T-helper 2 cell treated with Interferon-gamma antibody and Interleukin-4, amounts not matched to agents 5 μg/mL and 100 μg/mL, for 36 hours (primary cell): ENCODE results near the gene LDLRAD3.

ENCODE experiments used
- DNase-seq: peaks from one replicate; pipeline ENCODE4 v3.0.0; 2021; ENCODE audit warnings: low spot score
- H3K27ac Mint-ChIP-seq: one replicate; pipeline ENCODE4 v1.8.0; 2021; ENCODE audit warnings: mild to moderate bottlenecking, mixed read lengths
- H3K27me3 Mint-ChIP-seq: one replicate; pipeline ENCODE4 v1.8.0; 2021; ENCODE audit warnings: low read depth, mixed read lengths
- H3K36me3 Mint-ChIP-seq: one replicate; pipeline ENCODE4 v1.8.0; 2021; ENCODE audit warnings: low read depth, mixed read lengths
- H3K4me1 Mint-ChIP-seq: one replicate; pipeline ENCODE4 v1.8.0; 2021; ENCODE audit warnings: low read depth, mixed read lengths
- H3K4me3 Mint-ChIP-seq: one replicate; pipeline ENCODE4 v1.8.0; 2022; ENCODE audit warnings: mild to moderate bottlenecking, moderate library complexity, mixed read lengths
- H3K9me3 Mint-ChIP-seq: one replicate; pipeline ENCODE4 v1.8.0; 2021; ENCODE audit warnings: mixed read lengths

The LDLRAD3 gene

DNA sequence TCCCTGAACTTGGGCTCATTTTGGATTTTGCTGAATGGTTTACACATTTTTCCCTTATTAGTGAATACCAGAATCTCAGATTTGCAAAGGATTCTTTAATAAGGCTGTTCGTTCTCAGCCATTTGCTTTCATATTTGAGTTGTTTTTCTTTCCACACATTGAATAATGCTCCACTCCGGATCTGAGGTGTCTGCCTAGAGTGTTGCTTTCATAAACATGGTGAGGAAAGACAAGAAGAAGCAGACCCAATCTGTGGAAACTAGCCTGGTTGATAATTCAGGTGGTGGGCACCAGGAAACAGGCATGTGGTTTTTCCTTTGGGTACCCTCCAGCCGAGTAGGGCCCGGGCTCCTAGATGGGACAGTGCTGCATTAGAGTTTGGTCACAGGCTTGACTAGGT lies 35.0 kb downstream of the LDLRAD3 start:
- H3K27ac Mint-ChIP-seq, result no peak overlapping the region
- no peaks in the 10 kb centered on the region for H3K9me3 Mint-ChIP-seq
- no peak for DNase-seq
- H3K27me3 Mint-ChIP-seq, result no peaks in the 10 kb centered on the region
- H3K4me3 Mint-ChIP-seq, result no peak overlapping the region
- H3K36me3 Mint-ChIP-seq, result no peaks in the 10 kb centered on the region
- no peaks in the 10 kb centered on the region for H3K4me1 Mint-ChIP-seq

DNA sequence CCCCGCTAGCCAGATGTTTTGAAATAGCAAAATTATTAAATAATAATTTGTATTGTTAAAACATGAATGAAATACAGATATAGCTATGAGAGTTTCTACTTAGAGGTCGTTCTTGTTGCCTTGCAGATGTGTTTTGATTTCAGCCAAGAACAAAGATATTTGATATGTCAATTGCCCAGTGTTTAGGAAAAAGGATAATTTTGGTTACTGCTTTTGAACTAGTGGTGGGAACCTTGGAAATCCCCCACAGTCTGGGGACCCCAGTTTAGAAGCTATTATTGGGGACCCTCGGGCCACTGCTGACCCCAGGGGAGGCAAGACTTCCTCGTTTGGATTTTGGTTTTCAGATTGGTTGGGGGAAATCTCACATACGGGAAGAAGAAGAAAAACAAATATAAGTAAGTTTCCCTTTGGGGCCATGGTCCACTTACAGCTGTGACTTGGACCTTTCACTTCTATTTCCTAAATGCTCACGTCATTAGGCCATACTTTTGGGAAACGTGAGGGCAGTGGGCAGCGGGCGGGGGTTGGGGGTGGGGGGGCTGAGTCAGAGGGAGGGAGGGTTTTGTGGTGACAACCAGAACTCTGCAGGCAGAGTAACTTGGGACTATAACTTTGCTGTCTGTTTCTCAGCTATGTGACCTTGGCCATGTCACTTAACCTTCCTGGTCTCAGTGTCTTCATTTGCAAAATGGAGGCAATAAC lies 37.0 kb downstream of the LDLRAD3 start:
- DNase-seq, result no peak
- Mint-ChIP-seq H3K36me3 (no peaks in the 10 kb centered on the region), H3K27me3 (no peaks in the 10 kb centered on the region), H3K4me3 (no peak overlapping the region), H3K27ac (no peak overlapping the region), H3K4me1 (no peaks in the 10 kb centered on the region), H3K9me3 (no peaks in the 10 kb centered on the region)

DNA sequence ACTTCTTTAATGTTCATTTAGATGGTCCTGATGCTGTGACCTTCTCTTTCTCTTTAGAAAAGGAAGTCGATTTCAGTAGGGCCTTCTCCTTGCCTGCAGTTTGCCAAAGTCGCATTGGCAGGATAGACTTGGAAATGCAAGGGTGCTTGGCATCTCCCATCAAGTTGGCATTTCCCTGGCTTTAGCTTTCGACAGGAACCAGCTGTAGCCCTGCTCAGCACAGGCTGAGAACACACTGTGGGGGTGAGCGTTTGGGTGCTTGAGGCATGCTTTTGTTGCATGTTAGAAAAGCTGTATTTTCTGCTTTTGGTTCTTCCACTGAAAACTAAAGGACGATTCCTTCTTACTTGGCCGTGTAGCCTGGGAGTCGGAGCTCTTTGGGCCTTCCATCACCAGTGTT lies 37.7 kb downstream of the LDLRAD3 start:
- Mint-ChIP-seq H3K36me3 (no peaks in the 10 kb centered on the region), H3K27ac (no peak overlapping the region), H3K4me3 (no peak overlapping the region), H3K9me3 (no peaks in the 10 kb centered on the region), H3K27me3 (peaks cover under 1% of the 10 kb centered on the region), H3K4me1 (no peaks in the 10 kb centered on the region)
- DNase-seq, result no peak

DNA sequence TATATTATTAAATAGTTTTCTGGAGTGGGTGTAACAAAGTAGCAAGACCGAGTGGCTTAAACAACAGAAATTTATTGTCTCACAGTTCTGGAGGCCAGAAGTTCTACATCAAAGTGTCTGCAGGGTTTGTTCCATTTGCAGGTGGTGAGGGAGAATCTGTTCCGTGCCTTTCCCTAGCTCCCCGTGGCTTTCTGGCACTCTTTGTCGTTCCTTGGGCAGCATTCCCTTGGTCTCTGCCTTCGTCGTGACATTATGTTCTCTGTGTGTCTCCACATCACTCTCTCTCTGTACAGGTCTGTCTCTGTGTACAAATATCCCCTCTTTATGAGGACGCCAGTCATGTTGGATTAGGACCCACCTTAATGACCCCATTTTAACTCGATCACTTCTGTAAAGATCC lies 38.2 kb downstream of the LDLRAD3 start:
- DNase-seq, result no peak
- no peaks in the 10 kb centered on the region for H3K4me1 Mint-ChIP-seq
- no peak overlapping the region for H3K27ac Mint-ChIP-seq
- H3K27me3 Mint-ChIP-seq, result peaks cover 3% of the 10 kb centered on the region
- H3K36me3 Mint-ChIP-seq, result no peaks in the 10 kb centered on the region
- no peak overlapping the region for H3K4me3 Mint-ChIP-seq
- H3K9me3 Mint-ChIP-seq, result no peaks in the 10 kb centered on the region

DNA sequence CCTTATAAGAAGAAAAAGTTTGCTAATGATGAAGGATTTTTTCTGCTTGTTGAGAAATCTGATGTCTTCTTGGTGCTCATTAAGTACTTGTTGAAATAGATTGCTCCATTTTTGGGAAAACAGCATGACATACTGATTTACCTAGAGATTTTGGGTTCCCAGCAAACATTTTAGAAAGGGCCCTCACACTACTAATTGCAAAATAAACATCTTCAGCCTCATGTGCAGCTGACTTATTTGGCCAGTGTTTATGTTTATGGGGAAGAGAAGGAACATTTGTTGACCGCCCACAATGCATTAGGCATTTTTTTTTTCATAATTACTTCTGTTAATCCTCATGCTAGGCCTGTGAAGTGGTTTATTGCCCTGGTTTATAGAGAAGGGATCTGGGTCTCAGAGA lies 40.1 kb downstream of the LDLRAD3 start:
- H3K36me3 Mint-ChIP-seq, result no peaks in the 10 kb centered on the region
- no peak overlapping the region for H3K4me3 Mint-ChIP-seq
- no peaks in the 10 kb centered on the region for H3K4me1 Mint-ChIP-seq
- peaks cover 3% of the 10 kb centered on the region for H3K27me3 Mint-ChIP-seq
- no peak for DNase-seq
- no peaks in the 10 kb centered on the region for H3K9me3 Mint-ChIP-seq
- no peak overlapping the region for H3K27ac Mint-ChIP-seq

DNA sequence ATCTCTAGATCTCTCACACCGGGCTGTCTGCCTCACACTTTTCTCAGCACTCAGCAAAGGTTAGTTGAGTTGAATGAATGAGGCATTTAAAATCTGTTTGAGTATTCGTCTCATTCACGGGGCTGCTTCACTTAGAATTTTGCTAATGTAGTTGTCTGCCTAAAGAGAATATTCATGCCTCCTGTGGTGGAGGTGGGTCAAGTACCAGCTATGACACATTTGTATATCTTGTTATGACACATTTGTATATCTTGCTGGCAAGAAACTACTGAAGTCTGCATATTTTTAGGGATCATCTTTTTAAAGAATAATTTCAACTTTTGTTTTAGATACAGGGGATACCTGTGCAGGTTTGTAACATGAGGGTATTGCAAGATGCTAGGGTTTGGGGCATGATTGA lies 43.1 kb downstream of the LDLRAD3 start:
- Mint-ChIP-seq H3K4me1 (no peaks in the 10 kb centered on the region), H3K36me3 (no peaks in the 10 kb centered on the region)

DNA sequence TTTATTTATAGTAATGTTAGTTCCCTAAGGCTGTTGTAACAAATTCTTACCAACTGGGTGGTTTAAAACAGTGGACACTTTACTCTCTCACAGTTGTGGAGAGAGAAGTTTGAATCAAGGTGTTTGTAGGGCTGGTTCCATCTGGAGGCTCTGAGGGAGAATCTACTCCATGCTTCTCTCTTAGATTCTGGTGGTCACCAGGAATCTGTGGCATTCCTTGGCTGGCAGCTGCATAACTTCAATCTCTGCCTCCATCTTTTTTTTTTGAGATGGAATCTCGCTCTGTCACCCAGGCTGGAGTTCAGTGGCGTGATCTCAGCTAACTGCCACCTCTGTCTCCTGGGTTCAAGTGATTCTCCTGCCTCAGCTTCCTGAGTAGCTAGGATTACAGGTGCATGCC lies 46.3 kb downstream of the LDLRAD3 start:
- Mint-ChIP-seq H3K9me3 (peaks cover 8% of the 10 kb centered on the region), H3K27me3 (peaks cover 20% of the 10 kb centered on the region), H3K27ac (no peak overlapping the region), H3K4me3 (no peak overlapping the region), H3K36me3 (no peaks in the 10 kb centered on the region), H3K4me1 (peaks cover 19% of the 10 kb centered on the region)
- DNase-seq, result no peak

More for the DNA sequence above, 43.1 kb downstream of the LDLRAD3 start:
- DNase-seq, result no peak
- H3K9me3 Mint-ChIP-seq, result no peaks in the 10 kb centered on the region
- H3K4me3 Mint-ChIP-seq, result no peak overlapping the region
- peaks cover 9% of the 10 kb centered on the region for H3K27me3 Mint-ChIP-seq
- H3K27ac Mint-ChIP-seq, result no peak overlapping the region

DNA sequence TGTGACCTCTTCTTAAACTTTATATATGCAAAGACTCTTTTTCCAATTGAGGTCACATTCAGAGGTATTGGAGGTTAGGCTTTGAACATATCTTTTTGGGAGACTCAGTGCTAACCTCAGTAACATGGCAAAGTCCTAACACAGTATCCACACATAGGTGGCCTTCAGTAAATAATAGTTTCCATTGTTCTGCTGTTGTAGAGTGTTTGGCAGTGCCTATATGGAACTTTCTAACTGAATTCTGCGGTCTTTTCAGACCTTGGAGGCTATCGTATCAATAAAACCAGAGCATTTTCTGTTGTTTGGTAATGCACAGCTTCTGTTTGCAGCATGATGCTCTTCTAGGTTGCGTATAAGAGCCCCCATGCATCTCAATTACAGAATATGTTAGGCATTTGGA lies 47.0 kb downstream of the LDLRAD3 start:
- Mint-ChIP-seq H3K36me3 (peaks cover 1% of the 10 kb centered on the region), H3K27me3 (peaks cover 23% of the 10 kb centered on the region)

DNA sequence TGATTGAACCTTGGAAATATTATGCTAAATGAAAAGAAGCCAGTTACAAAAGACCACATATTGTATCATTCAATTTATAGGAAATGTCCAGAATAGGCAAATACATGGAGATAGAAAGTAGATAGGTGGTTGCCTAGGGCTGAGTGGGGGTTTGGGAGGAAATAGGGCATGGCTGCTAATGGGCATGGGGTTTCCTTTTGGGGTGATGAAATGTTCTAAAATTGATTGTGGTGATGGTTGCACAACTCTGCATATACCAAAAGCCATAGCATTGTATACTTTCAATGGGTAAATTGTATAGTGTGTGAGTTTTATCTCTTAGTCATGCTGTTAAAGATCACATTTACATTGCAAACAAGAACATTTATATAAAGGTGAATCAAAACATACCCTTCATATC lies 48.7 kb downstream of the LDLRAD3 start:
- peaks cover 24% of the 10 kb centered on the region for H3K27me3 Mint-ChIP-seq
- DNase-seq, result no peak
- no peak overlapping the region for H3K27ac Mint-ChIP-seq
- peaks cover 23% of the 10 kb centered on the region for H3K4me1 Mint-ChIP-seq
- H3K9me3 Mint-ChIP-seq, result peaks cover 19% of the 10 kb centered on the region
- peaks cover 3% of the 10 kb centered on the region for H3K36me3 Mint-ChIP-seq
- no peak overlapping the region for H3K4me3 Mint-ChIP-seq

More for the DNA sequence above, 47.0 kb downstream of the LDLRAD3 start:
- Mint-ChIP-seq H3K27ac (no peak overlapping the region), H3K4me3 (no peak overlapping the region), H3K4me1 (peaks cover 22% of the 10 kb centered on the region), H3K9me3 (peaks cover 15% of the 10 kb centered on the region)
- no peak for DNase-seq

DNA sequence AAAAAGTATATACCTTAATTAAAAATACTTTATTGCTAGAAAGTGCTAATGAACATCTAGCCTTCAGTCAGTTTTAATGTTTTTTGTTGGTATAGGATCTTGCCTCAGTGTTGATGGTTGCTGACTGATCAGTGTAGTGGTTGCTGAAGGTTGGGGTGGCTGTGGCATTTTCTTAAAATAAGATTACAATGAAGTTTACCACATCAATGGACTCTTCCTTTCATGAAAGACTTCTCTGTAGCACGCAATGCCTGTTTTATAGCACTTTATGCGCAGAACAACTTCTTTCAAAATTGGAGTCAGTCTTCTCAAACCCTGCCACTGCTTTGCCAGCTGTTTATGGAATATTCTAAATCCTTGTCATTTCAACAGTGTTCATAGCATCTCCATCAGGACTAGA lies 50.6 kb downstream of the LDLRAD3 start:
- peak; percentile 7 for DNase-seq
- Mint-ChIP-seq H3K4me1 (peaks cover 23% of the 10 kb centered on the region), H3K4me3 (peak overlapping the region; percentile 20), H3K27me3 (peaks cover 24% of the 10 kb centered on the region), H3K27ac (no peak overlapping the region), H3K9me3 (peaks cover 19% of the 10 kb centered on the region), H3K36me3 (peaks cover 3% of the 10 kb centered on the region)

DNA sequence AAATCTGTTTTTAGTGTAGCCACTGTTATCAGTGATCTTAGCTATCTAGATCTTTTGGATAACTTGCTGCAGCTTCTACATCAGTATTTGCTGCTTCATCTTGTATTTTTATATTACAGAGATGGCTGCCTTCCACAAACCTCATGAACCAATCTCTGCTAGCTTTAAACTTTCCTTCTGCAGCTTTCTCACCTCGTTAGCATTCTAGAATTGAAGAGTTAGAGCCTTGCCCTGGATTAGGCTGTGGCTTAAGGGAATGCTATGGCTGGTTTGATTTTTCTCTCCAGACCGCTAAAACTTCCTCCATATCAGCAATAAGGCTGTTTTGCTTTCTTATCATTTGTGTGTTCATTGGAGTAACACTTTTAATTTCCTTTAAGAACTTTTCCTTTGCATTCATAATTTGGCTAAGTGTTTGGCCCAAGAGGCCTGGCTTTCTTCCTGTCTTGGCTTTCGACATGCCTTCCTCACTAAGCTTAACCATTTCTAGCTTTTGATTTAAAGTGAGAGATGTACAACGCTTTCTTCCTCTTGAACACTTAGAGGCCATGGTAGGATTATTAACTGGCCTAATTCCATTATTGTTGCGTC lies 51.9 kb downstream of the LDLRAD3 start:
- H3K27me3 Mint-ChIP-seq, result peaks cover 18% of the 10 kb centered on the region
- H3K27ac Mint-ChIP-seq, result no peak overlapping the region

DNA sequence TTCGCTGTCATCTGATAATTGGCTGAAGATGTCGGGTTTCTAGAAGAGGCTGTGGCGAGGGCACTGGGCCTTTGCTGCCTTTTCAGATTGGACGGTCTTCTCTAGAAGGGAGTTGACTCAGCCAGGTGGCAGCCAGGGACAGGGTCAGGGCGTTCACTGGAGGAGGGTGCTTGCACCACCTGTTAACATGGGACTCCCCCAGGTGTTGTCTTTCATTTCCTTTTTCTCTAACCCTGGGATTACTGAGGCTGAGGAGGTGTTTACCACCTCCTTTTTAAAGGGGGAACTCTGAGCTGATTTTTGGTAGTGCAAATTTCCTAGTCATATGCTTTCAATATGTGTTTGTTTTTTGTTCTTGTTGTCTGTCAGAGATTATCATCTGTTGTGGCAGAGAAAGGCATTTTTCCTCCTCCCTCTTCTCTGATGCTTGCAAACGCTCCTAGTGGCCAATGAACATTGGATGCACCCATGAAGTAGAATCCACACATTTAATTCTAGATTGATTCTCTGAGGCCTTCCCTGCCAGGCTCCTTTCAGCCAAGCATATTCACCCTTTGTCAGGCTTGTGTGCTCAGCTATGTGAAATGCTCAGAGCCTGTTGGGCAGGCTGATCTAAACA lies 54.1 kb downstream of the LDLRAD3 start:
- no peak overlapping the region for H3K27ac Mint-ChIP-seq
- H3K27me3 Mint-ChIP-seq, result peaks cover 15% of the 10 kb centered on the region
- H3K4me3 Mint-ChIP-seq, result no peak overlapping the region
- H3K36me3 Mint-ChIP-seq, result peaks cover 3% of the 10 kb centered on the region
- DNase-seq, result no peak
- peaks cover 21% of the 10 kb centered on the region for H3K4me1 Mint-ChIP-seq
- H3K9me3 Mint-ChIP-seq, result peaks cover 19% of the 10 kb centered on the region

More for the DNA sequence above, 51.9 kb downstream of the LDLRAD3 start:
- Mint-ChIP-seq H3K4me3 (no peak overlapping the region), H3K9me3 (peaks cover 19% of the 10 kb centered on the region), H3K4me1 (peaks cover 23% of the 10 kb centered on the region), H3K36me3 (peaks cover 3% of the 10 kb centered on the region)
- no peak for DNase-seq

DNA sequence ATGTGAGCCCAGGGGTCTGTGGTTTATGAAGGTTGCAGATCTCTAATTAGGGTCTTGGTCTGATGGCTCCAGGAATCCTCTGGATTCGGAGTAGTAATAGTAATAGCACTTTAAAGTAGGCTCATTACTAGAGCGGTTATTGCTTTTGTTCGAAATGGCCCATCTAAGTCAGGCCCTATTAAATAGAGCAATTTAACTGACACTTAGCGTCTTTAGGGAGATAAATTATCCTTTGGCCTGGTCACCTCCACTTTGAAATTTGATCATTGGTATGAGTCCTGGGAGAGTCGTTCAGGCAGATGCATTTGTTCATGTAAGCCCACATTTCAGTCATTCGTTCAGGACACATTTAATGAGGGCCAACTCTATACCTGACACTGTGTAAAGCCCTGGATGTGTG lies 54.8 kb downstream of the LDLRAD3 start:
- Mint-ChIP-seq H3K4me3 (no peak overlapping the region), H3K4me1 (peaks cover 17% of the 10 kb centered on the region), H3K9me3 (peaks cover 21% of the 10 kb centered on the region), H3K36me3 (peaks cover 3% of the 10 kb centered on the region), H3K27me3 (peaks cover 15% of the 10 kb centered on the region), H3K27ac (no peak overlapping the region)
- DNase-seq, result no peak

DNA sequence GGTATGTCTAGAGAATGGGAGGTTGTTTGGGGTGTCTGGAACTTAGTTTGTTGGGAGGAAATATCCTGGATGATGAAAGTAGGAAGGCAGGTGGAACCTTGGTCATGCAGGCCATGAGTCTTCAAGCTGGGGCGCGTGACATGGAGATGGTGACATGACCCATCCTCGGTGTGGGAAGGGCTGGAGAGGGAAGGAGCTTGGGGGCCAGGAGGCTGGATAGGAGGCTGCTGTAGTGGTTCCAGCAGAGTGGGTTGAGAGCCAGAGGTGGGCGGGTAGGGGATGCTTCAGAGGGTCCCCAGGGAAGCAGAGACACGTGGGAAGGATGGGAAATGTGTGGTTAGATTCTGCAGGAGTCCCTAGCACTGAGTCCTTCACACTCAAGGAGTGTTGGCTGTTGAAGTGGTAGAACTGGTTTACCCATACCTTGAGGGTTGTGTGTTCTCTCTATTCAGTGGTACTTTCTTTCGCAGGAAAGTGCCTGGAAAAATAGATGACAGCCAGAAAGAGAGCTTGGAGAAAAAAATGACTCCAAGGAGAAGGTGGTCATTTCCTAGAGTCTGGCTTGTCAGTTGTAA lies 56.8 kb downstream of the LDLRAD3 start:
- peaks cover 5% of the 10 kb centered on the region for H3K27me3 Mint-ChIP-seq
- no peak overlapping the region for H3K27ac Mint-ChIP-seq
- no peak overlapping the region for H3K4me3 Mint-ChIP-seq
- H3K9me3 Mint-ChIP-seq, result peaks cover 15% of the 10 kb centered on the region
- peaks cover 3% of the 10 kb centered on the region for H3K36me3 Mint-ChIP-seq
- H3K4me1 Mint-ChIP-seq, result peaks cover 3% of the 10 kb centered on the region
- DNase-seq, result no peak
